Activated CD4-positive, alpha-beta memory T cell treated with anti-CD3 and anti-CD28 coated beads for 36 hours (primary cell): ENCODE results near the gene SLC16A12. TPM values are rescaled to one million over a fixed set of nuclear protein-coding genes. Genes with fewer than 3 reads are reported as not detected.

Experiments
- CTCF ChIA-PET: fragments of 350-600 bp; sonication (Branson Sonifier 250); formaldehyde crosslinking; loops from one replicate; lab custom pipeline; 2021; ENCODE audit warnings: antibody characterized with exemption, inconsistent platforms; lab: Charles Lee
- POLR2A ChIA-PET: fragments of 350-600 bp; sonication (Branson Sonifier 250); formaldehyde crosslinking; loops from one replicate; lab custom pipeline; 2021; ENCODE audit warnings: antibody characterized with exemption; lab: Charles Lee
- DNase-seq: peaks from one replicate; pipeline ENCODE4 v3.0.0-alpha.2; 2020
- H3K27ac Mint-ChIP-seq: one replicate; pipeline ENCODE4 v1.8.0; 2021; ENCODE audit warnings: mixed read lengths
- H3K27me3 Mint-ChIP-seq: one replicate; pipeline ENCODE4 v1.8.0; 2021; ENCODE audit warnings: mixed read lengths
- H3K36me3 Mint-ChIP-seq: one replicate; pipeline ENCODE4 v1.8.0; 2021; ENCODE audit warnings: mixed read lengths
- H3K4me1 Mint-ChIP-seq: one replicate; pipeline ENCODE4 v1.8.0; 2021; ENCODE audit warnings: low read depth, mixed read lengths
- H3K4me3 Mint-ChIP-seq: one replicate; pipeline ENCODE4 v1.8.0; 2021; ENCODE audit warnings: mild to moderate bottlenecking, mixed read lengths
- H3K9me3 Mint-ChIP-seq: one replicate; pipeline ENCODE4 v1.8.0; 2021; ENCODE audit warnings: mixed read lengths
- intact Hi-C: fragments of 100-400 bp; cut with micrococcal nuclease; formaldehyde crosslinking; loops from one replicate; pipeline ENCODE4 v1.15.1; 2023
- total RNA-seq, 2 experiments: library from RNA; stranded (reverse); gene quantifications; one replicate each; pipeline ENCODE4 v1.2.3, GENCODE V29; 2021

Gene SLC16A12
- total RNA-seq, 2 experiments from 2014 or later: not detected

DNA sequence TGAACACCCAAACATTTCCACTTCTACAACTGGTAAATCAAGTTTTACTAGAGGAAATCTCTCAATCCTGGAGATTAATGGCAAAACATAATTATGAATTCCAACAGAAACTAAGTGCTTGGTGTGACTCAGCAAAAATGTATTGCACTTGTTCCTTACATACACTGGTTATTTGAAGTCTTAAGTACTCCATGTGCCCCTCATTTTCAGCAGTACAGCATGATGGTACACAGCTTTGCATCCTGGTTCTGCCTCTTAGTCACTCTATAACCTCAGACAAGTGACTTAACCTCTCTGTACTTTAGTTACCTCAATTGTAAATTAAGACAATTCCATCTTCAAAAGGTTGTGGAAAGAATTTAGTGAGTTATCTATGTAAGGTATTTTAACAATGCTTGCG, 12.9 kb downstream of the SLC16A12 start:
- no peak overlapping the region for H3K27ac Mint-ChIP-seq
- H3K4me3 Mint-ChIP-seq: no peak overlapping the region
- no peak for DNase-seq
- no peaks in the 10 kb centered on the region for H3K4me1 Mint-ChIP-seq
- H3K9me3 Mint-ChIP-seq: no peaks in the 10 kb centered on the region
- peaks cover 4% of the 10 kb centered on the region for H3K27me3 Mint-ChIP-seq
- ChIA-PET POLR2A (no interaction called here), CTCF (no interaction called here)
- intact Hi-C loops: no loop called here
- no peaks in the 10 kb centered on the region for H3K36me3 Mint-ChIP-seq

DNA sequence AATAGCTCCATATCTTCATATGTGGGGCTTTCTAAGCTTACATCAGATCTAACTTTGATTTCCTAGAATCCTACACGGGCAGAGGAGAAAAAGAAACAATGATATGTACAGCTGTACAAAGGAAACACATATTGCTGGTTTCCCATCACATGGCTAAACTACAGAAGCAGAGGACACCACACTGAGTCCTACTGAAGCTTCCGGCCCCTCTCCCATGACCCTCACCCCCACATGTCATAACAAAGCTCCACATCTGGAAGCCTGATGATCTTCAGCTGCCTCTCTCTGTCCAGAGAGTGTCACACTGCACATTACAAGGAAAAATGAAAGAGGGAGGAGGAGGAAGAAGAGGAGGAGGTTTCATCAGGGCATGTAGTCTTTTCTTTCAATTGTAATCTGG, 14.0 kb downstream of the SLC16A12 start:
- H3K27ac Mint-ChIP-seq: no peak overlapping the region

DNA sequence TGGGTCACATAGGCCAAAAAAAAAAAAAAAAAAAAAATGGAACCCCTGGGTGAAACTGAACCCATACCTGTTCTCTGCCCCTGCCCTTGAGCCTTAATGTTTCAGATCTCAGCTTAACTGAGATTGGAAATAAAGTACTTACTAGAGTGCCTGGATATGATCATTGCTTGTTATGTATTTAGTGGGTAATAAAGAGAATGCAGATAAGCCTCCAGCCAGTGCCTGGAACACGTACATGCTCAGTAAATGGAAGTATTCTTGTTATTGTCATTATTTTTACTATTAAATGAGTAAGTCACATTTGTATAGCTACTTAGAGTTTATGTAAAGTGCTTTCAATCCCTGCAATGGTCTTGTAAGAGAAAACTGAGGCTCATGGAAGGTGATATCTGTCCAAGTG, 14.7 kb downstream of the SLC16A12 start:
- intact Hi-C loops: no loop called here
- no peaks in the 10 kb centered on the region for H3K9me3 Mint-ChIP-seq
- no peaks in the 10 kb centered on the region for H3K36me3 Mint-ChIP-seq
- H3K4me1 Mint-ChIP-seq: no peaks in the 10 kb centered on the region
- no peak overlapping the region for H3K4me3 Mint-ChIP-seq
- CTCF ChIA-PET: no interaction called here
- H3K27me3 Mint-ChIP-seq: peaks cover 2% of the 10 kb centered on the region
- POLR2A ChIA-PET: no interaction called here
- no peak overlapping the region for H3K27ac Mint-ChIP-seq
- DNase-seq: no peak

More for the DNA sequence above, 14.0 kb downstream of the SLC16A12 start:
- H3K27me3 Mint-ChIP-seq: peaks cover 4% of the 10 kb centered on the region
- DNase-seq: no peak
- ChIA-PET POLR2A (no interaction called here), CTCF (no interaction called here)
- H3K9me3 Mint-ChIP-seq: no peaks in the 10 kb centered on the region
- H3K4me3 Mint-ChIP-seq: no peak overlapping the region
- intact Hi-C loops: no loop called here
- H3K36me3 Mint-ChIP-seq: no peaks in the 10 kb centered on the region
- no peaks in the 10 kb centered on the region for H3K4me1 Mint-ChIP-seq

DNA sequence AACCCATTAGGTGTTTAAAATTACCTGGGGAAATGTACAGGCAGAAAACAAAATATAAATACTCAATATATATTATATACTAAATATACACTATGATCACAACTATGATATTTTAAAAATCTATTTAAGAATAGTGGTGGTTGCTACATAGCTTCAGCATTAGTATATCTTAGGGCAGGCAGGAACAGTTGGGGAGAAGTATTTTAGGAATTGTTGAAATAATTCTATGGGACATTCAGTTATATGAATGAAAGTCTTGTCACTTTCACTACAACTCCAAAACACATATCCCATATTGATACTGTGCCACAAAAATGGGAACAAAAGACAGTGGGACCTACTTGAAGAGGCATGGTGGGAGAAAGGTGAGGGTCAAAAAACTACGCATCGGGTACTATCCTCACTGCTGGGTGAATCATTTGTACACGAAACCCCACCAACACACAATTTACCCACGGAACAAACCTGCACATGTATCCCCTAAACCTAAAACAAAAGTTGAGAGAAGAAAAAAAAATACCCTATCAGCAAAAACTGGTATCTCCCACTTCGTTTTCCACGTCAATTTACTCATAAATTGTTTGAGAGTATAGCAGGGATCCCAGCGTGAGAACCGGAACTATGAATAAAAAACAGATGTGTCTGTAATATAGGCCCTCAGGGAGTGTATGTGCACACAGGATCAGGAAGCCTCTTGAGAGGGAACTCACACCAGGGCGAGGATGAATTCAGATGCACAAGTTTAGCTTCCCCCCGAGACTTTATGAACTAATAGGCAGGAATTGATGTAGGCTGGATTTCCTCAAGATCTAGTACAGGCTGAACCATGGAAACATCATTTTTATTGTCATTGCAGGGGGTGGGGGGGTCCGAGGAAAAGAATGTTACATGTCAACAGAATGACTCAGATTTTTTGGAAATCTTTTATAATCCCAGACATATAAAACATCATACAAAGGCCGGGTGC, 16.2 kb downstream of the SLC16A12 start:
- H3K9me3 Mint-ChIP-seq: no peaks in the 10 kb centered on the region
- POLR2A ChIA-PET: no interaction called here
- H3K4me3 Mint-ChIP-seq: no peak overlapping the region
- H3K27ac Mint-ChIP-seq: no peak overlapping the region
- no peaks in the 10 kb centered on the region for H3K4me1 Mint-ChIP-seq
- no peaks in the 10 kb centered on the region for H3K27me3 Mint-ChIP-seq
- intact Hi-C loops: no loop called here
- H3K36me3 Mint-ChIP-seq: no peaks in the 10 kb centered on the region
- CTCF ChIA-PET: no interaction called here
- no peak for DNase-seq

DNA sequence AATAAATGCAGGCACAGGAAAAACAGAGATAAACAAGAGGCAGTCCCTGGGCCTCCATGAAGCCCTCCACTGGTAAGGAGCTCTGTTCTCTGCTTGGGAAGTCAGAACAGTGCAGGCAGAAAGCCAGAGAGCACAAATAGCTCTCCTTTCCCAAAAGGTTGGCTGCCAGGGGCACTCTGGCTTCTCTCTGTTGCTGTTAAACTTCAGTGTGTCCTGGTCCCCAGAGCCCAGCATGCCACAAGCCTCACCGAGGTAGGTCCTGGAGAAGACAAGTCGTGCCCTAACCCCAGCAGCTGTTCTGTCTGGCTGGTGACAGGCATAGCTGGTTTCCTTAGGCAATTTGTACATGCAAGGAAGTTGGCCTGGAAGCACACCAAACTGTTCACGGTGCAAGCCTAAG, 17.3 kb downstream of the SLC16A12 start:
- no peaks in the 10 kb centered on the region for H3K27me3 Mint-ChIP-seq
- H3K27ac Mint-ChIP-seq: no peak overlapping the region
- H3K9me3 Mint-ChIP-seq: no peaks in the 10 kb centered on the region
- POLR2A ChIA-PET: no interaction called here
- DNase-seq: no peak
- intact Hi-C loops: no loop called here
- H3K36me3 Mint-ChIP-seq: no peaks in the 10 kb centered on the region
- H3K4me1 Mint-ChIP-seq: no peaks in the 10 kb centered on the region
- CTCF ChIA-PET: no interaction called here
- no peak overlapping the region for H3K4me3 Mint-ChIP-seq

DNA sequence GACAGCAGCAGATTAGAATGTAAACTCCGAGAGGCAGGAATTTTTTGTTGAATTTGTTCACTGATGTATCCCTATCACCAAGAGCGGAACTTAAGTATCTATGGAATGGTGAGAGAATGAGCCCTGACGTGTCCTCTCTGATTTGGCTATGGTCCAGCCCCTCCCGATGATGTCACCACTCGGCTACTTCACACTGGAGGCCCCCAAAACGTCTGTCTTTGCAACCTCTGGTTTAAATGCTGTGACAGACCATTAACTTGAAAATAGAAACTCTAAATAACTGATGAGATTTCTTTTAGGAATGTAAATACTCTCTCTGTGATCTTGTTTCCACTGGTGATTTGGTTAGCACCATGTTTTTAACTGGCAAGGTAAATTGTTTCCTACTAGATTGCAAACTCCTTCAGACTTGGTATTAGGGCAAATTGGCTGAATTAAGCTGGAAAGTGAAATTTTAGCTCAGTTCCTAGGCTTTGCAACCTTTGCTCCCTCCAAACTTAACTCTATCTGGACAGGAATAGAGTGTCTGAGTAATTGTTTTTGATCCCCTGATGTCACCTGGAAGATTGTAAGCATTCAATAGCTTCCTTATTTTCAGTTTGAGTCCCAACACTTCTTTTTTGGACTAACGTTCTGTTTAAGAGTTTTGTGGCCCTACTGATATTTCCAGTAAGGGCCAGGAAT, 19.1 kb downstream of the SLC16A12 start:
- Mint-ChIP-seq H3K36me3 (no peaks in the 10 kb centered on the region), H3K4me1 (no peaks in the 10 kb centered on the region), H3K27me3 (no peaks in the 10 kb centered on the region), H3K4me3 (no peak overlapping the region), H3K27ac (no peak overlapping the region), H3K9me3 (no peaks in the 10 kb centered on the region)
- no peak for DNase-seq
- CTCF ChIA-PET: no interaction called here
- POLR2A ChIA-PET: no interaction called here
- intact Hi-C loops: no loop called here

DNA sequence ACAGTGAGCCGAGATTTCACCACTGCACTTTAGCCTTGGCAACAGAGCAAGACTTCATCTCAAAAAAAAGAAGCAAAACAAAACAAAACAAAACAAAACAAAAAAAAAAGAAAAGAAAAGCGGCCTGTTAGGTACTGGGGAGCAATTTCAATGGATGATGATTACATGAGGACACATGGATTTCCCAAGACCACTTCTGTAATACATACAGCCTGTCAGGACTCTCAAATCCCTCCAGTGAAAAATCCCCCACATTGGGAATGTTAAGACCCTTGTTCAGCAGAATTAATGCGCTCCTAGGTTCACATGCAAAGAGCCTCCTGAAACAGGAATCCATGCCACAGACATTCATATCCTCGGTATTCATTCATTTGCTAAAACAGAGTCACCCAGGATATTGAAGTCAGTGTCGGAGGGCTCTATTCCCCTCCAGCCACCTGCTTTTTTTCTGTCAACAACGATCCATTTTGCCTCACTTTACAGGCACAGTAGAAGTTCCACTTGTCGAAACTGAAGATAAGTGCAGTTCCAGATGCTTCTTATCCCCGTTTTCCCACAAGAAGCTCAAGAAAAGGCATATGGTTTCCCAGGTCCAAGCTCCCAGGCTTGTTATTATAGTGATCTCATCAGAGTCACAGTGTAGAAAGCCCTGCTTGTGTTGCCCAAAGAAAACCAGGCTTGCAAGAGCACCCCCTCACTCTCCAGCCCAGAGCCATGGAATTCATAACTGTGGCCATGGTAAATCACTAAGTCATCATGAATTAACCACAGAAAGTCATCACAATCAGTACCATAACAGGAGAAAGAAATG, 20.2 kb downstream of the SLC16A12 start:
- Mint-ChIP-seq H3K27me3 (no peaks in the 10 kb centered on the region), H3K9me3 (no peaks in the 10 kb centered on the region), H3K4me1 (no peaks in the 10 kb centered on the region), H3K36me3 (no peaks in the 10 kb centered on the region), H3K4me3 (no peak overlapping the region), H3K27ac (no peak overlapping the region)
- ChIA-PET POLR2A (no interaction called here), CTCF (no interaction called here)
- intact Hi-C loops: no loop called here
- DNase-seq: no peak

DNA sequence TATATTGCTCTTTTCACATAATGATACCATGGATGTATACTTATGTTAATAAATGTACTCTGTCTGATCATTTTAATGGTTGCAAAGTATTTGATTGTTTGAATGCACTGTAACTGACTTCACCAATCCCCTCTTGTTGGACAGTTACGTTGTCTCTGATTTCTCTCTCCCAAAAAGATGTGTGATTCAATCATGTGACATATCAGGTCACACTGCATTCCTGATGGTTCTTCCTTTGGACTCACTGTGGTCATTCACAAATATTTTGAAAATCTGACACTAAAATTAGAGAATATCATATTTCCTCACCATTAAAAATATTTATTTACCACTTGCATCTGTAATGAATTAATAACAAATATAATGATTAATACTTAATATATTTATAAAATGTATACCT, 22.2 kb downstream of the SLC16A12 start:
- Mint-ChIP-seq H3K4me1 (no peaks in the 10 kb centered on the region), H3K27me3 (no peaks in the 10 kb centered on the region), H3K27ac (no peak overlapping the region), H3K4me3 (no peak overlapping the region), H3K36me3 (no peaks in the 10 kb centered on the region), H3K9me3 (peaks cover 5% of the 10 kb centered on the region)
- DNase-seq: no peak
- ChIA-PET POLR2A (no interaction called here), CTCF (no interaction called here)
- intact Hi-C loops: no loop called here

DNA sequence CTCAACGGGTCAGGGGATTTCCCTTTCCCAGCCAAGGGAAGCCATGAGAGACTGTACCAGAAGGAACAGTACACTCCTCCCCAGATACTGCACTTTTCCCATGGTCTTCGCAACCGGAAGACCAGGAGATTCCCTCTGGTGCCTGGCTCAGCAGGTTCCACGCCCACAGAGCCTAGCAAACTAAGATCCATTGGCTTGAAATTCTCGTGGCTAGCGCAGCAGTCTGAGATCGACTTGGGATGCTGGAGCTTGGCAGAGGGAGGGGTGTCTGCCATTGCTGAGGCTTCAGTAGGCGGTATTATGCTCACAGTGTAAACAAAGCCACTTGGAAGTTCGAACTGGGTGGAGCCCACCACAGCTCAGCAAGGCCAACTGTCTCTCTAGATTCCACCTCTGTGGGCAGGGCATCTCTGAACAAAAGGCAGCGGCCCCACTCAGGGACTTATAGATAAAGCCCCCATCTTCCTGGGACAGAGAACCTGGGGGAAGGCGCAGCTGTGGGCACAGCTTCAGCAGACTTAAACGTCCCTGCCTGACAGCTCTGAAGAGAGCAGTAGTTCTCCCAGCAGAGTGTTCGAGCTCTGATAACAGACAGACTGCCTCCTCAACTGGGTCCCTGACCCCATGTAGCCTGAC, 29.6 kb downstream of the SLC16A12 start:
- ChIA-PET CTCF (no interaction called here), POLR2A (no interaction called here)

DNA sequence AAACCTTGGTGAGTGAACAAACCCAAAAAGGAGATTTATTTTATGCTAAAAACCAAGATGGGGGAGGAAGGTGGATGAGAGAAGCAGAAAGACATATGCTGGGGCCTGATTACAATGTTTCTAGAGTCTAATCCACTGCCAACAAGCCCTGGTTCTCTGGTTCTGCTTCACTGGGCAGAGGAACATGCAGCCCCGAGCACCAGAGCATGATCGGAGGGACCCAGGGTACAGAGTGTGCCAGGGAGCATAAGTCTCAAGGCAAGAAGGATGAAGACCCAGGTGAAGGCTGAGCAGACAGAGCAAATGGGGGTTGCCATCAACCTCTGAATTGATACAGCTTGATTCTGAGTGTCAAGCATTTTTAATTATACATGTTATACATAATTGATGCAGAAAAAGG, 30.7 kb downstream of the SLC16A12 start:
- Mint-ChIP-seq H3K27me3 (peaks cover 4% of the 10 kb centered on the region), H3K4me1 (peaks cover 12% of the 10 kb centered on the region), H3K9me3 (peaks cover 2% of the 10 kb centered on the region), H3K36me3 (no peaks in the 10 kb centered on the region), H3K27ac (no peak overlapping the region), H3K4me3 (no peak overlapping the region)
- ChIA-PET POLR2A (no interaction called here), CTCF (no interaction called here)
- no peak for DNase-seq
- intact Hi-C loops: no loop called here

More for the DNA sequence above, 29.6 kb downstream of the SLC16A12 start:
- Mint-ChIP-seq H3K4me3 (no peak overlapping the region), H3K9me3 (peaks cover 5% of the 10 kb centered on the region), H3K27me3 (peaks cover 4% of the 10 kb centered on the region), H3K27ac (no peak overlapping the region), H3K4me1 (peaks cover 12% of the 10 kb centered on the region), H3K36me3 (no peaks in the 10 kb centered on the region)
- DNase-seq: no peak
- intact Hi-C loops: no loop called here

DNA sequence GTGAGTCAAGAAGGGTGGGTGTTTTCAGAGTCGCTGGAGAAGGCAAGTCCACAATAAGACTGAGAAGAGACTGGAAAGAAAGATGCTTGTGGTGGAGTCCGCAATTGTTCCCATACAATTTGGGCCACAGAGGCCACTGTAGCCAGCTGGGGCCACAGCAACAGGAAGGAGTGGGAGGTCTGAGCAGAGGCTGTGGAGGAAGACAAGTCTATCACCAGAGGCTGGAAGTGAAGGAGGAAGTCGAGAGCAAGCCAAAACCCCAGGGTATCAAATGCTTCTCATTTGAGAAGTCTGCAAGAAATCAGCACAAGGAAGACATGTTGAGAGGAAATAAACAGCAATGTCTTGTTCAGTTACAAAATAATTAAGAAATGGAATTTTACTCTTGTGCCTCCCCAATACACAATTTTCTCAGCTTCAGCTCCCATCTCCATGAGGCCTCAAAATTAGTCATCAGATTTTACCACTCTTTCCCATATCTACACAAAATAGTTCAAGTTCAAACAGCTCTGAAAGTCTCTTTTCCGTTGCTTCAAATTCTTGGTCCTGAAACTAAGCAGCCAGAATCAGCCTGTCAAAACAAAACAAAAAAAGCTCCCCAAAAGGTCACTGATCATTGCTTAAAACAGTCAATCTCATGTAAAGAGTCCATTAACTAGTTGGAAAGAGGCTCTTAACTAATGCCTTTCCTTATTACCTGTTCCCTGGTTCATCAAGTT, 31.6 kb downstream of the SLC16A12 start:
- ChIA-PET POLR2A (no interaction called here), CTCF (no interaction called here)
- H3K27me3 Mint-ChIP-seq: peaks cover 4% of the 10 kb centered on the region
- peak; percentile 13 for DNase-seq
- no peak overlapping the region for H3K27ac Mint-ChIP-seq
- intact Hi-C loops: no loop called here
- H3K36me3 Mint-ChIP-seq: no peaks in the 10 kb centered on the region
- no peaks in the 10 kb centered on the region for H3K9me3 Mint-ChIP-seq
- H3K4me1 Mint-ChIP-seq: peaks cover 12% of the 10 kb centered on the region
- H3K4me3 Mint-ChIP-seq: no peak overlapping the region
